ENCODE measurements around the gene IL21R.
A peak's percentile ranks its signal among the peaks of the same experiment; 100 is the strongest.

IL21R gene

GRCh38 chr16:27367461-27368357 lies 34.3 kb upstream of the IL21R start:
- DNase-seq, result peak; percentile 86 to 90
- TF ChIP-seq GATA1 (IDR thresholded peaks at IDR 0.05; ENCODE audit: low read depth, low read length) (no peak), POLR2A (IDR thresholded peaks at IDR 0.05; ENCODE audit: low read length) (no peak)

DNA sequence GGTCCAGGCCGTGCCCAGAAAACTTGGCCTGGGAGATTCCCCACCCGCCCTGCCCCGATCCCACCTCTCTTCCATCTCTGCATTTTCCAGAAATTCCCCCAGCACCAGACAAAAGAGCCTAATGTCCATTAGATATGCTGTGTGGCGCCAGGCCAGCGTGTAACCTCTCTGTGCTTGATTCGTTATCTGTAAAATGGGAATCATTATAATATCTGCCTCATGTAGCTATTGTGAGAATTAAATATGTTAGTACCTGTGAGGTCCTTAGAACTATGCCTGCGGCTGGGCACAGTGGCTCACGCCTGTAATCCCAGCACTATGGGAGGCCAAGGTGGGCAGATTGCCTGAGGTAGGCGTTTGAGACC lies 33.6 kb upstream of the IL21R start:
- no peak for DNase-seq
- TF ChIP-seq GATA1 (IDR thresholded peaks at IDR 0.05; ENCODE audit: low read depth, low read length) (no peak), POLR2A (IDR thresholded peaks at IDR 0.05; ENCODE audit: low read length) (no peak)

- DNase-seq, result no peak
- TF ChIP-seq POLR2A (IDR thresholded peaks at IDR 0.05; ENCODE audit: low read length) (no peak), GATA1 (IDR thresholded peaks at IDR 0.05; ENCODE audit: low read depth, low read length) (no peak)
Measured at GRCh38 chr16:27369806-27370205, 32.2 kb upstream of the IL21R start.

DNA sequence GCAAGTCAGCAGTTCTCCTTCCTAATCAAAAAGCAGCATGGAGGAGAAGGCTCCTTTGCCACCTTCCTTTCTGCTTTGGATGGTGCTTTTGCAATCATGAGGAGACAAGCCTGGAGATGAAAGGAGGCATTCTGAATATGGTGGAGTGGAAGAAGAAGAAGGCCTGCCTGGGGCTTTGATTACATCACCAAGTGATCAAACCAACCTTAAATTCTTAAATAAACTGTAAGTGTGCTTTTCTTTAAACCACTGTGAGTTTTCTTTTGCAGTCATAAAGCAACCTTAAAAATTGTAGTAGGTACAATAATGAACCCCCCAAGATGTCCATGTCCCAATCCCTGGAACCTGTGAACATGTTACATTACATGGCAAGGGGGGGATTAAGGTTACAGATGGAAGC lies 31.7 kb upstream of the IL21R start:
- no peak for DNase-seq
- TF ChIP-seq GATA1 (IDR thresholded peaks at IDR 0.05; ENCODE audit: low read depth, low read length), result no peak
- TF ChIP-seq POLR2A (IDR thresholded peaks at IDR 0.05; ENCODE audit: low read length), result no peak

DNA sequence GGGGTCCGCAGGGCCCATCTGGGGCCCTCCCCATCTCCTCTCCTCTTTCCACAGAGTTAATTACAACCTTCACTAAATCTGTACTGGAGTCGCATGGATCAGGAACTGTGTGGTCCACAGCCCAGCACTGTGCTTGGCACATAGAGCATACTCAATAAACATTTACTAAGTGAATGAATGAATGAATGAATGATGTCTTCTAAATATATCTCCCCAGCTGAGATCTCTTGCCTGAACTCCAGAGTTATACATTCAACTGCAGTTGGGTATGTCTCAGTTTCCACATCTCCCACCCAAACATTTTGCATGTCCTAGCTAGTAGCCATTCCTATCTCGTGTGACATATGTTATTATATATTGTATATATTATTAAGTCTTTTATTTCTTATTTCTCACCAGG lies 28.7 kb upstream of the IL21R start:
- no peak for DNase-seq
- TF ChIP-seq POLR2A (IDR thresholded peaks at IDR 0.05; ENCODE audit: low read length) (no peak), GATA1 (IDR thresholded peaks at IDR 0.05; ENCODE audit: low read depth, low read length) (no peak)

GRCh38 chr16:27374221-27374803 lies 27.7 kb upstream of the IL21R start:
- TF ChIP-seq POLR2A (IDR thresholded peaks at IDR 0.05; ENCODE audit: low read length), result no peak
- no peak for TF ChIP-seq GATA1 (IDR thresholded peaks at IDR 0.05; ENCODE audit: low read depth, low read length)
- no peak for DNase-seq

DNA sequence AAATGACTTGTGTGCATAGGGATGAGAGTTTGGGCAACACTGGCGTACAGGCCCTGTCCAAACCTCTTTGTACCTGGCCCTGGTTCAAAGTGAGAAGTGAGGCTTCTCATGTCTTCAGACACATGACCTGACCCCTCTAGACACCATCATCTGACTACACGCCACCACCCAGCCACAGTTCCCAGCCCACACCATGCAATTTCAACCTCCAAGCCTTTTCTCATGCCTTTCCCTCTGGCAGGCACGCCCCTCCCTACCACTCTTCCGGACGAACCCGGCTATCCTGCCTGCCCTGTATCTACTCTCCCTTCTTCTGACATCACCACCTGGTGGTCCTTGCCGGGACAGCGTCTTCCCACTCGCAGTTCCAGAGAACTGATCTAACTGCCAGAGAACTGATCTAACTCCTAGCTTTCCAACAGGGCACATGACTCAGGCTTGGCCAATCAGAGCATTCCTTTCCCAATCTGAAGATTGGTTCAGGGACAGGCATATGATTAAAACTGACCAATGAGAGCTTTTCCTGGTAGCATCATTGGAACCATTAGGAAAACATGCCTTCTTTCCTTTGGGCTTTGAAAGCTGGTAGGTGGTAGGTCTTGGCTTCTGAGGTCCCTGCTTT lies 27.1 kb upstream of the IL21R start:
- DNase-seq, result peak; percentile 56 to 61
- TF ChIP-seq POLR2A (IDR thresholded peaks at IDR 0.05; ENCODE audit: low read length), result no peak
- TF ChIP-seq GATA1 (IDR thresholded peaks at IDR 0.05; ENCODE audit: low read depth, low read length), result no peak

DNA sequence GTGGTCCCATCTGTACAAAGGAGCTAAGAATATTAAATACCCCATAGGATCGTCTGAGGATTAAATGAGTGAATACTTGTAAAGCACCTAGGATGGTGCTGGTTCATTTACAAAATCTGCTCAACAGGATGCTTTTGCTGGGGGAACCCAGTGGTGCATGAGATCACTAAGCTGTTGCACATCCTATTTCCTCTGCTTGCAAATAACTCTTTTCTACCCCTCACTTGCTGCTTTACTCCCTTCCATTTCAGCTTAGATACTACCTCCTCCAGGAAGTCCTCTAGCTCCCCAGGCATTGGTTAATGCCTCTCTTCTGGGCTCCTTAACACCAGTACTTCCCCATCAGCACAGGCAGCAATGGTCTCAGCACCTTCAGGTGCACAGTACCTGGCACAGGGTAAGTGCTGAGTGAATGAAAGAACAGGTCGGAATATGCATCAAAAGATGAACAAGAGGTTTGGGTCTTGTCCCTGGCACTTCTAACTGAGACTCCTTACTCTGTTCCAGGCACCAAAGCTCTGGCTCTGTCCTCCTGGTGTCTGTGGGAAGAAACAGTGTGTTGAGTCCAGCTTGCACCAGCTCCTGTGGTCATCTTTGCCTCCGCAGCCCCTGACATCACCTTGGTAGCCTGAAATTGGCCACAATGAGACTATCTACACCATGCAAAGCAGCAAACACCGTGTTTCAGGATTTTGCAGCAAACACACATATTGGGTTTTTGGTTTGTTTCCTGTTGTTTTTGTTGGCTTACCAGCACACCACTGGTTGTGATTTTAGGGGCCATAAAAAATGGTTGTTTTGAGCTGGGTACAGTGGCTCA lies 24.1 kb upstream of the IL21R start:
- TF ChIP-seq POLR2A (IDR thresholded peaks at IDR 0.05; ENCODE audit: low read length) (no peak), GATA1 (IDR thresholded peaks at IDR 0.05; ENCODE audit: low read depth, low read length) (no peak)
- DNase-seq, result no peak

GRCh38 chr16:27378871-27379481 lies 23.0 kb upstream of the IL21R start:
- no peak for TF ChIP-seq POLR2A (IDR thresholded peaks at IDR 0.05; ENCODE audit: low read length)
- no peak for DNase-seq

DNA sequence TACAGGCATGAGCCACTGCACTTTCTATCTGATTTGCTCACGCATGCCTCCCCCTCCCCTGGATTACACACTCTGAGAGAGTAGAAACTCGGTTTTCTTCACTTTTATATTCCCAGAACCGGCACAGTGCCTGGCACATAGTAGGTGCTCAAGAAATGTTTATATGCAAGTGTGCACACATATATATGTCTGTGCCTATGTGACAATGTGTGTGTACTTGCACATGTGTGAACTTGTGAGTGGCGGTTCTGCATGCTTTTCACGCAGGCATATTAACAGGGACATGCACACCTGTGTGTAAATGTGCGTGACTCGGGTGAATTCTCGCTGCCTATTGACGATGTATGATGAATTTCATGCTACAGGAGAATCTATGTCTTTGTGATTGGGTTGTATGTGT lies 22.1 kb upstream of the IL21R start:
- no peak for DNase-seq
- TF ChIP-seq GATA1 (IDR thresholded peaks at IDR 0.05; ENCODE audit: low read depth, low read length) (no peak), POLR2A (IDR thresholded peaks at IDR 0.05; ENCODE audit: low read length) (no peak)

DNA sequence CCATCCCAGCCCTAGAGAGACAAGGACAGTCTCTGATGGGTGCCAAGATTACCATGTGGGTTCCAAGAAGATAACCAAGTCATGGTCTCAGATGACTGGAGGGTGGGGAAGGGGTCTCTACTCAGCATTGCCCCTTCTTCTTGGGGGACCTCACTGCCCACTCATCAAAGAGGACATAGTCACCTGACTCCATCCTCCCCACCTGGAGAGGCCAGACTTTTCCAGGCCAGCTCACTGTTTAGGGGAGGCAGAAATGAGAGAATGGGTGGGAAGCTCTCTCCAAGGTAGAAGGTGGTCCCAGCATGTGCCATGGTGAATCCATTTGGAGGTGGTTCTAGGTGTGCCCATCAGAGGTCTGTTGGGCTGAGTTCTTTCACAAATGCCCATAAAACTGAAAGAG lies 20.7 kb upstream of the IL21R start:
- no peak for DNase-seq
- TF ChIP-seq POLR2A (IDR thresholded peaks at IDR 0.05; ENCODE audit: low read length), result no peak
- TF ChIP-seq GATA1 (IDR thresholded peaks at IDR 0.05; ENCODE audit: low read depth, low read length), result no peak

- no peak for TF ChIP-seq POLR2A (IDR thresholded peaks at IDR 0.05; ENCODE audit: low read length)
- TF ChIP-seq GATA1 (IDR thresholded peaks at IDR 0.05; ENCODE audit: low read depth, low read length), result no peak
- DNase-seq, result no peak
Measured at GRCh38 chr16:27381974-27382855, 19.8 kb upstream of the IL21R start.
